H1 (cell line): ENCODE results near the gene MFAP3. TPM values are rescaled to one million over a fixed set of nuclear protein-coding genes. Genes with fewer than 3 reads are reported as not detected.

Experiments used
- CTCF ChIA-PET: fragments of 300-600 bp; sonication (Branson Sonifier 250); formaldehyde crosslinking; loops from one replicate; lab custom pipeline; 2021; ENCODE audit not compliant: partially characterized antibody; lab: Charles Lee
- POLR2A ChIA-PET: fragments of 300-600 bp; sonication (Branson Sonifier 250); formaldehyde crosslinking; loops from one replicate; lab custom pipeline; 2021; ENCODE audit warnings: inconsistent platforms; ENCODE audit not compliant: partially characterized antibody; lab: Charles Lee
- DNase-seq, 2 experiments: peaks; one replicate each; pipeline versions ENCODE4 v3.0.0 to v3.0.0-alpha.2; 2010 to 2022; ENCODE audit warnings: low spot score in 2 of 2, low read depth in 1 of 2, mixed read lengths in 1 of 2
- FAIRE-seq: peaks from 2 replicates; lab custom pipeline; 2011; peaks lifted over from hg19 to GRCh38; lab: Jason Lieb, UNC
- H2AFZ ChIP-seq: 2 replicates; pipeline ENCODE4 v1.8.1; 2012; ENCODE audit warnings: low read length, inconsistent platforms
- H2AK5ac ChIP-seq: 2 replicates; pipeline ENCODE4 v1.6.1; 2013; ENCODE audit warnings: low read depth, low read length
- H2BK120ac ChIP-seq: replicated peaks from 2 replicates; pipeline ENCODE3; 2013; ENCODE audit warnings: low read depth, low read length, inconsistent platforms
- H2BK12ac ChIP-seq: 2 replicates; pipeline ENCODE4 v1.6.1; 2013; ENCODE audit warnings: low read depth, low read length
- H2BK15ac ChIP-seq: 2 replicates; pipeline ENCODE4 v1.6.1; 2013; ENCODE audit warnings: low read length
- H2BK20ac ChIP-seq: 2 replicates; pipeline ENCODE4 v1.6.1; 2013; ENCODE audit warnings: low read length
- H2BK5ac ChIP-seq: 2 replicates; pipeline ENCODE4 v1.6.1; 2013; ENCODE audit warnings: low read depth, low read length
- H3K14ac ChIP-seq: 2 replicates; pipeline ENCODE4 v1.6.1; 2013; ENCODE audit warnings: inconsistent platforms; ENCODE audit not compliant: insufficient read length
- H3K18ac ChIP-seq: 2 replicates; pipeline ENCODE4 v1.6.1; 2013; ENCODE audit warnings: low read length; ENCODE audit errors: extremely low read depth
- H3K23ac ChIP-seq: 2 replicates; pipeline ENCODE4 v1.6.1; 2013; ENCODE audit warnings: inconsistent platforms; ENCODE audit not compliant: insufficient read length
- H3K23me2 ChIP-seq: 2 replicates; pipeline ENCODE4 v1.6.1; 2013; ENCODE audit warnings: low read depth, low read length
- H3K27ac ChIP-seq: 2 replicates; pipeline ENCODE4 v1.6.1; 2011; ENCODE audit warnings: low read depth, low read length, inconsistent platforms
- H3K27me3 ChIP-seq, 4 experiments: replicated peaks in 1 of 4; 1 replicate in 1 of 4; 2 replicates in 3 of 4; pipeline versions ENCODE4 v1.6.1 to v1.8.1; 2011 to 2013; ENCODE audit warnings: low read length in 3 of 4, mild to moderate bottlenecking in 3 of 4, inconsistent platforms in 2 of 4, mixed read lengths in 2 of 4, moderate library complexity in 1 of 4; ENCODE audit not compliant: control insufficient read depth in 3 of 4, insufficient read depth in 3 of 4; ENCODE audit errors: extremely low read depth in 1 of 4
- H3K36me3 ChIP-seq, 4 experiments: 2 replicates each; pipeline versions ENCODE4 v1.6.1 to v1.8.1; 2011 to 2013; ENCODE audit warnings: mild to moderate bottlenecking in 4 of 4, low read length in 3 of 4, moderate library complexity in 2 of 4, control low read depth in 1 of 4, inconsistent platforms in 1 of 4; ENCODE audit not compliant: insufficient read depth in 4 of 4, control insufficient read depth in 2 of 4
- H3K4ac ChIP-seq: replicated peaks from 2 replicates; pipeline ENCODE3; 2013; ENCODE audit warnings: low read length, low read depth, mixed read lengths, inconsistent platforms; ENCODE audit not compliant: insufficient read length
- H3K4me1 ChIP-seq, 4 experiments: replicated peaks in 1 of 4; 1 replicate in 1 of 4; 2 replicates in 3 of 4; pipeline versions ENCODE4 v1.6.1 to v1.8.1; 2011 to 2013; ENCODE audit warnings: low read length in 3 of 4, inconsistent platforms in 2 of 4, mixed read lengths in 1 of 4; ENCODE audit not compliant: insufficient read depth in 4 of 4, control insufficient read depth in 3 of 4
- H3K4me2 ChIP-seq, 2 experiments: 2 replicates each; pipeline versions ENCODE4 v1.6.1 to v1.8.1; 2011 to 2013; ENCODE audit warnings: low read depth in 2 of 2, low read length in 2 of 2, control low read depth in 1 of 2, inconsistent platforms in 1 of 2, mild to moderate bottlenecking in 1 of 2; ENCODE audit not compliant: insufficient read depth in 1 of 2
- H3K4me3 ChIP-seq, 4 experiments: fragments of 200-600, 300-600 bp in 1 of 4; sonication (generic), shearing (Covaris generic), sonication (Bioruptor Twin) in 1 of 4; 2 replicates each; pipeline versions ENCODE4 v1.5.1 to v1.8.1; 2011 to 2016; ENCODE audit warnings: low read length in 4 of 4, low read depth in 3 of 4, control low read depth in 2 of 4, inconsistent platforms in 2 of 4, mild to moderate bottlenecking in 2 of 4, mixed read lengths in 1 of 4, moderate library complexity in 1 of 4; ENCODE audit not compliant: insufficient read depth in 2 of 4; ENCODE audit errors: extremely low read depth in 1 of 4
- H3K56ac ChIP-seq: replicated peaks from 2 replicates; pipeline ENCODE3; 2013; ENCODE audit warnings: low read depth, mild to moderate bottlenecking, mixed read lengths, low read length, inconsistent platforms; ENCODE audit not compliant: insufficient read length
- H3K79me1 ChIP-seq: 2 replicates; pipeline ENCODE4 v1.6.1; 2013; ENCODE audit warnings: low read depth, low read length, control low read depth
- H3K79me2 ChIP-seq, 2 experiments: 2 replicates each; pipeline versions ENCODE4 v1.6.1 to v1.8.1; 2012 to 2013; ENCODE audit warnings: low read length in 2 of 2, mild to moderate bottlenecking in 2 of 2, inconsistent platforms in 1 of 2; ENCODE audit not compliant: insufficient read depth in 2 of 2, control insufficient read depth in 1 of 2
- H3K9ac ChIP-seq, 4 experiments: replicated peaks in 1 of 4; 1 replicate in 1 of 4; 2 replicates in 3 of 4; pipeline versions ENCODE4 v1.6.1 to v1.8.1; 2011 to 2013; ENCODE audit warnings: low read depth in 3 of 4, low read length in 3 of 4, control low read depth in 2 of 4, mild to moderate bottlenecking in 2 of 4, moderate library complexity in 2 of 4, inconsistent platforms in 1 of 4; ENCODE audit errors: extremely low read depth in 1 of 4
- H3K9me3 ChIP-seq, 2 experiments: 2 replicates each; pipeline versions ENCODE4 v1.6.1 to v1.8.1; 2012 to 2013; ENCODE audit warnings: mild to moderate bottlenecking in 2 of 2, moderate library complexity in 2 of 2, control low read depth in 1 of 2, inconsistent platforms in 1 of 2, low read depth in 1 of 2, low read length in 1 of 2, mixed read lengths in 1 of 2; ENCODE audit not compliant: insufficient read depth in 2 of 2
- H4K20me1 ChIP-seq, 2 experiments: replicated peaks in 1 of 2; 2 replicates each; pipeline versions ENCODE3 to v1.8.1; 2011 to 2013; ENCODE audit warnings: inconsistent platforms in 2 of 2, low read length in 2 of 2, mild to moderate bottlenecking in 1 of 2; ENCODE audit not compliant: insufficient read depth in 2 of 2, control insufficient read depth in 1 of 2
- H4K5ac ChIP-seq: 2 replicates; pipeline ENCODE4 v1.6.1; 2013; ENCODE audit warnings: low read length, low read depth, mixed read lengths, inconsistent platforms; ENCODE audit not compliant: insufficient read length
- H4K8ac ChIP-seq: 2 replicates; pipeline ENCODE4 v1.8.0; 2013; ENCODE audit warnings: mild to moderate bottlenecking, moderate library complexity, low read length, inconsistent platforms; ENCODE audit not compliant: insufficient read depth; ENCODE audit errors: extremely low read depth
- H4K91ac ChIP-seq: replicated peaks from 2 replicates; pipeline ENCODE3; 2013; ENCODE audit warnings: low read length, mixed read lengths, inconsistent platforms; ENCODE audit not compliant: insufficient read length
- BACH1 ChIP-seq: IDR thresholded peaks from 2 replicates; pipeline ENCODE4 v1.6.1; 2012; ENCODE audit warnings: low read length, improper control_type of control experiment
- CHD2 ChIP-seq: IDR thresholded peaks from 2 replicates; pipeline ENCODE4 v1.6.1; 2012; ENCODE audit warnings: low read length, improper control_type of control experiment
- PHF8 ChIP-seq: fragments of 200-600 bp; sonication (generic); conservative IDR thresholded peaks from 2 replicates; pipeline ENCODE4 v1.7.1; 2012; ENCODE audit warnings: low read depth, mild to moderate bottlenecking, inconsistent platforms, low read length, moderate library complexity
- POLR2AphosphoS5 ChIP-seq: IDR thresholded peaks from 2 replicates; pipeline ENCODE4 v1.6.1; 2011; ENCODE audit warnings: low read depth, low read length
- RBBP5 ChIP-seq: IDR thresholded peaks from 2 replicates; pipeline ENCODE4 v1.7.1; 2012; ENCODE audit warnings: low read depth, mild to moderate bottlenecking, inconsistent platforms, low read length, moderate library complexity, borderline replicate concordance
- RXRA ChIP-seq: IDR thresholded peaks from 2 replicates; pipeline ENCODE4 v1.6.1; 2011; ENCODE audit warnings: low read depth, mild to moderate bottlenecking, low read length, moderate library complexity; ENCODE audit not compliant: insufficient read depth
- SIRT6 ChIP-seq: IDR thresholded peaks from one replicate; pipeline ENCODE4 v1.7.1; 2012; ENCODE audit warnings: low read length, inconsistent platforms
- SUZ12 ChIP-seq: fragments of 200-600 bp; sonication (generic); IDR thresholded peaks from 2 replicates; pipeline ENCODE4 v1.6.1; 2012; ENCODE audit warnings: mild to moderate bottlenecking, inconsistent platforms, low read length, moderate library complexity, mixed read lengths
- TAF7 ChIP-seq: optimal IDR thresholded peaks from 2 replicates; pipeline ENCODE3; 2011; ENCODE audit warnings: low read depth, mild to moderate bottlenecking, inconsistent platforms, low read length, moderate library complexity, borderline replicate concordance
- USF2 ChIP-seq: IDR thresholded peaks from 2 replicates; pipeline ENCODE4 v1.6.1; 2011; ENCODE audit warnings: low read length, improper control_type of control experiment
- ZNF274 ChIP-seq: IDR thresholded peaks from 2 replicates; pipeline ENCODE4 v1.7.0; 2012; ENCODE audit warnings: low read length, borderline replicate concordance; ENCODE audit errors: extremely low read depth
- WGBS, 2 experiments: shearing (Covaris generic) in 1 of 2; methylation state at CpG; one replicate each; pipeline versions ENCODE4 v1.1.6 to v1.1.7; 2013 to 2015; ENCODE audit warnings: low lambda C conversion rate in 2 of 2, mixed read lengths in 2 of 2, inconsistent platforms in 1 of 2, low coverage in 1 of 2, missing lambda C conversion rate in 1 of 2; ENCODE audit not compliant: insufficient replicate concordance in 2 of 2, insufficient coverage in 1 of 2, insufficient read length in 1 of 2; ENCODE audit errors: extremely low coverage in 1 of 2, missing lambda C conversion rate in 1 of 2; 5-methylcytosine and 5-hydroxymethylcytosine counted together
- polyA plus RNA-seq, 7 experiments: library from polyadenylated mRNA; depleted of rRNA in 3 of 7; stranded (reverse) in 5 of 7; unstranded in 2 of 7; fragments of >200 nt in 5 of 7; fragments of 200-250 nt in 2 of 7; gene quantifications; 1 replicate in 5 of 7; 2 replicates in 1 of 7; 4 replicates in 1 of 7; pipeline versions ENCODE4 v1.2.1 to v1.2.3, GENCODE V29; 2011 to 2013; ENCODE audit warnings: missing spikeins in 2 of 7, mixed read lengths in 2 of 7
- total RNA-seq: library from RNA; stranded (reverse); fragmentation: NEBNext Ultra II Directional; extraction: Animal tissue kit (Norgen Biotek cat#: 25700); gene quantifications from 2 replicates; pipeline ENCODE4 v1.2.1, GENCODE V29; 2021
- TF ChIP-seq, protein P1 (sequence below): IDR thresholded peaks from 2 replicates; pipeline ENCODE4 v1.6.1; 2011; ENCODE audit warnings: low read depth, mild to moderate bottlenecking, low read length; ENCODE audit not compliant: insufficient read depth

MFAP3 gene
- total and polyA plus RNA-seq, 2 of the 8 experiments (the other 6 are each of a cell fraction or from before 2014, with no cell fraction given) = 13.7 to 27.0 TPM

- Histone ChIP-seq H3K4me1 (peaks cover 0 to 5% (median 0%) of the 10 kb centered on the region in 4 experiments; a peak in 2 of 7 replicates), H3K4me3 (no peak overlapping the region), H3K79me1 (no peaks in the 10 kb centered on the region), H2BK5ac (no peak overlapping the region), H3K56ac (no peak overlapping the region), H3K79me2 (no peaks in the 10 kb centered on the region), H4K5ac (no peak overlapping the region), H3K14ac (no peak overlapping the region), H2BK120ac (no peak overlapping the region), H3K9me3 (no peaks in the 10 kb centered on the region), H2BK20ac (no peak overlapping the region), H2AK5ac (no peak overlapping the region), H3K36me3 (no peaks in the 10 kb centered on the region), H4K91ac (no peak overlapping the region), H4K20me1 (no peaks in the 10 kb centered on the region), H4K8ac (no peak overlapping the region), H3K9ac (no peak overlapping the region), H3K23me2 (no peaks in the 10 kb centered on the region; the same call in 1 of the 2 replicates), H3K27ac (no peak overlapping the region), H2AFZ (no peak overlapping the region), H3K4ac (no peak overlapping the region), H3K23ac (no peak overlapping the region), H2BK12ac (no peak overlapping the region), H3K18ac (no peak overlapping the region), H3K27me3 (no peaks in the 10 kb centered on the region), H2BK15ac (no peak overlapping the region), H3K4me2 (no peak overlapping the region)
- WGBS, 2 experiments = 85% methylated on average over 2 of the region's 2 CpGs; no CpG with 5 or more reads in 1 of the 2 experiments
- ChIA-PET CTCF (interaction anchor here (0.6 to 7.2 kb wide), 89 partner anchors 8 to 1539 kb away, joined by 3 to 211 read pairs (median 4); partner anchors contain the start of gene GALNT10), POLR2A (interaction anchor here (0.6 to 1.6 kb wide), 5 partner anchors 86 to 359 kb away, joined by 3 to 5 read pairs (median 4); no protein-coding TSS in a partner anchor)
- FAIRE-seq (no peak), DNase-seq (no peak)
- TF ChIP-seq, protein P1, sequence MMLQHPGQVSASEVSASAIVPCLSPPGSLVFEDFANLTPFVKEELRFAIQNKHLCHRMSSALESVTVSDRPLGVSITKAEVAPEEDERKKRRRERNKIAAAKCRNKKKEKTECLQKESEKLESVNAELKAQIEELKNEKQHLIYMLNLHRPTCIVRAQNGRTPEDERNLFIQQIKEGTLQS = no peak
- TF ChIP-seq BACH1 (no peak), PHF8 (no peak), SIRT6 (no peak), RBBP5 (no peak), SUZ12 (no peak), CHD2 (no peak), POLR2AphosphoS5 (no peak), TAF7 (no peak), ZNF274 (no peak), RXRA (no peak), USF2 (no peak)
These were observed 33.1 kb downstream of the MFAP3 start for GRCh38 chr5:154071799-154072413.
